ENCODE measurements around the gene OCA2.

The OCA2 gene

GRCh38 chr15:28114721-28115622 lies 15.9 kb upstream of the OCA2 start:
- peaks cover 59% of the 10 kb centered on the region for H3K36me3 Mint-ChIP-seq (ENCODE audit: low read depth)
- no peaks in the 10 kb centered on the region for H3K27me3 Mint-ChIP-seq (ENCODE audit: low read depth, poor library complexity)
- no peak for TF ChIP-seq CTCF (IDR thresholded peaks at IDR 0.05)
- no peak for DNase-seq
- H3K27ac Mint-ChIP-seq = no peak overlapping the region
- H3K4me3 Mint-ChIP-seq = no peak overlapping the region
- no peaks in the 10 kb centered on the region for H3K9me3 Mint-ChIP-seq
- peaks cover 11% of the 10 kb centered on the region for H3K4me1 Mint-ChIP-seq

- H3K4me3 Mint-ChIP-seq = no peak overlapping the region
- no peak for TF ChIP-seq CTCF (IDR thresholded peaks at IDR 0.05)
- no peaks in the 10 kb centered on the region for H3K27me3 Mint-ChIP-seq (ENCODE audit: low read depth, poor library complexity)
- peaks cover 66% of the 10 kb centered on the region for H3K36me3 Mint-ChIP-seq (ENCODE audit: low read depth)
- peaks cover 15% of the 10 kb centered on the region for H3K4me1 Mint-ChIP-seq
- no peaks in the 10 kb centered on the region for H3K9me3 Mint-ChIP-seq
- DNase-seq = no peak
- H3K27ac Mint-ChIP-seq = no peak overlapping the region
Observed at GRCh38 chr15:28114114-28114455, 15.0 kb upstream of the OCA2 start.

- Mint-ChIP-seq H3K27ac (no peak overlapping the region), H3K36me3 (ENCODE audit: low read depth) (peaks cover 62% of the 10 kb centered on the region), H3K27me3 (ENCODE audit: low read depth, poor library complexity) (peaks cover 4% of the 10 kb centered on the region), H3K4me1 (peaks cover 15% of the 10 kb centered on the region), H3K4me3 (no peak overlapping the region), H3K9me3 (no peaks in the 10 kb centered on the region)
- no peak for TF ChIP-seq CTCF (IDR thresholded peaks at IDR 0.05)
- no peak for DNase-seq
Observed at GRCh38 chr15:28113394-28114113, 14.4 kb upstream of the OCA2 start.

- H3K36me3 Mint-ChIP-seq (ENCODE audit: low read depth) = peaks cover 57% of the 10 kb centered on the region
- H3K27me3 Mint-ChIP-seq (ENCODE audit: low read depth, poor library complexity) = peaks cover 5% of the 10 kb centered on the region
- no peaks in the 10 kb centered on the region for H3K9me3 Mint-ChIP-seq
- peaks cover 15% of the 10 kb centered on the region for H3K4me1 Mint-ChIP-seq
- H3K4me3 Mint-ChIP-seq = no peak overlapping the region
- no peak for DNase-seq
- TF ChIP-seq CTCF (IDR thresholded peaks at IDR 0.05) = no peak
- no peak overlapping the region for H3K27ac Mint-ChIP-seq
Observed at GRCh38 chr15:28112962-28113361, 13.8 kb upstream of the OCA2 start.

- Mint-ChIP-seq H3K36me3 (ENCODE audit: low read depth) (peaks cover 50% of the 10 kb centered on the region), H3K27ac (no peak overlapping the region), H3K4me3 (no peak overlapping the region), H3K27me3 (ENCODE audit: low read depth, poor library complexity) (peaks cover 7% of the 10 kb centered on the region), H3K4me1 (peaks cover 14% of the 10 kb centered on the region), H3K9me3 (no peaks in the 10 kb centered on the region)
- no peak for DNase-seq
- TF ChIP-seq CTCF (IDR thresholded peaks at IDR 0.05) = no peak
Observed at GRCh38 chr15:28112101-28112760, 13.1 kb upstream of the OCA2 start.
